Calu3 (cell line): Measurements from ENCODE around the gene PAK4. TPM values are rescaled to one million over a fixed set of nuclear protein-coding genes. Genes with fewer than 3 reads are reported as not detected.
A peak's percentile ranks its signal among the peaks of the same experiment; 100 is the strongest.
"Not testable (repeated sequence)": the region's sequence is repeated elsewhere in the genome, so short reads cannot be mapped to it uniquely, and the experiment has no call there.

Experiments
- BruUV-seq: library from RNA; stranded (reverse); fragments of 400-500 nt; replicated peaks from 2 replicates; lab custom pipeline; 2021; lab: Mats Ljungman, UMichigan
- CTCF ChIA-PET: fragments of 300-600 bp; sonication (Branson Sonifier 250); formaldehyde crosslinking; loops from one replicate; lab custom pipeline; 2022; ENCODE audit warnings: antibody characterized with exemption; lab: Charles Lee
- DNase-seq: peaks from one replicate; pipeline ENCODE4 v3.0.0; 2022
- H3K27ac Mint-ChIP-seq: one replicate; pipeline ENCODE4 v1.8.0; 2022; ENCODE audit warnings: mixed read lengths; ENCODE audit not compliant: unreplicated experiment
- H3K27me3 Mint-ChIP-seq: one replicate; pipeline ENCODE4 v1.8.0; 2022; ENCODE audit warnings: mixed read lengths; ENCODE audit not compliant: unreplicated experiment
- H3K36me3 Mint-ChIP-seq: one replicate; pipeline ENCODE4 v1.8.0; 2022; ENCODE audit warnings: mild to moderate bottlenecking, moderate library complexity, mixed read lengths; ENCODE audit not compliant: insufficient read depth, unreplicated experiment
- H3K4me1 Mint-ChIP-seq: one replicate; pipeline ENCODE4 v1.8.0; 2022; ENCODE audit warnings: mild to moderate bottlenecking, low read depth, mixed read lengths; ENCODE audit not compliant: unreplicated experiment
- H3K4me3 Mint-ChIP-seq: one replicate; pipeline ENCODE4 v1.8.0; 2022; ENCODE audit warnings: mild to moderate bottlenecking, low read depth, moderate library complexity, mixed read lengths; ENCODE audit not compliant: unreplicated experiment
- H3K9me3 Mint-ChIP-seq: one replicate; pipeline ENCODE4 v1.8.0; 2022; ENCODE audit warnings: low read depth, mixed read lengths; ENCODE audit not compliant: unreplicated experiment
- intact Hi-C: fragments of 100-400 bp; cut with micrococcal nuclease; formaldehyde crosslinking; loops from one replicate; pipeline ENCODE4 v1.10.0; 2022; ENCODE audit not compliant: unreplicated experiment
- total RNA-seq: library from RNA; stranded (reverse); gene quantifications from 2 replicates; pipeline ENCODE4 v1.2.3, GENCODE V29; 2022
- TF ChIP-seq, protein P1 (sequence below): fragments of 200-600 bp; IDR thresholded peaks from one replicate; pipeline ENCODE4 v1.8.0; 2022; ENCODE audit warnings: antibody characterized with exemption; ENCODE audit not compliant: unreplicated experiment

PAK4 gene
- total RNA-seq, 1 experiment from 2014 or later, result 75.7 TPM

DNA sequence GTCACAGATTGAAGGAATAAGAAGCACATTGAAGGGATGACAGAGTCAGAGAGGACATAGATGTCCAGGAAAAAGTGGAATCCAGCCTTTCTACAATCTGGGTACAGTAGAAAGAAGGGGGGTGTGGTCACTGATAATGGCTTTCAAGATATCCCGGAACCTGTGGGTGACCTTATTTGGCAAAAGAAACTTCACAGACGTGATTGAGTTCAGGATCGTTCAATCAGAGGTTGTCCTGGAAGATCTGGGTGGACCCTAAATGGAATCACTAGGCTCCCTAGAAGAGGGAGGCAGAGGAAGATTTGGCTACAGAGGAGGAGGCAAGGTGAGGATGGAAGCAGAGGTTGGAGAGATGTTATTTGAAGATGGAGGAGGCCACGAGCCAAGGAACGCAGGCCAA, 91.5 kb downstream of the PAK4 start:
- Mint-ChIP-seq H3K4me3 (no peak overlapping the region), H3K36me3 (no peaks in the 10 kb centered on the region), H3K9me3 (peaks cover 4% of the 10 kb centered on the region), H3K4me1 (no peaks in the 10 kb centered on the region), H3K27ac (no peak overlapping the region), H3K27me3 (peaks cover 60% of the 10 kb centered on the region)
- CTCF ChIA-PET, result interaction anchor here (0.6 to 0.7 kb wide), 2 partner anchors 80 to 88 kb away, joined by 4 read pairs; no protein-coding TSS in a partner anchor
- BruUV-seq, result no TSS peak
- intact Hi-C loops, result loop anchor here (10.0 kb wide), 1 partner anchor 48 kb away; the partner anchor contains the start of gene IFNL2
- TF ChIP-seq, protein P1, sequence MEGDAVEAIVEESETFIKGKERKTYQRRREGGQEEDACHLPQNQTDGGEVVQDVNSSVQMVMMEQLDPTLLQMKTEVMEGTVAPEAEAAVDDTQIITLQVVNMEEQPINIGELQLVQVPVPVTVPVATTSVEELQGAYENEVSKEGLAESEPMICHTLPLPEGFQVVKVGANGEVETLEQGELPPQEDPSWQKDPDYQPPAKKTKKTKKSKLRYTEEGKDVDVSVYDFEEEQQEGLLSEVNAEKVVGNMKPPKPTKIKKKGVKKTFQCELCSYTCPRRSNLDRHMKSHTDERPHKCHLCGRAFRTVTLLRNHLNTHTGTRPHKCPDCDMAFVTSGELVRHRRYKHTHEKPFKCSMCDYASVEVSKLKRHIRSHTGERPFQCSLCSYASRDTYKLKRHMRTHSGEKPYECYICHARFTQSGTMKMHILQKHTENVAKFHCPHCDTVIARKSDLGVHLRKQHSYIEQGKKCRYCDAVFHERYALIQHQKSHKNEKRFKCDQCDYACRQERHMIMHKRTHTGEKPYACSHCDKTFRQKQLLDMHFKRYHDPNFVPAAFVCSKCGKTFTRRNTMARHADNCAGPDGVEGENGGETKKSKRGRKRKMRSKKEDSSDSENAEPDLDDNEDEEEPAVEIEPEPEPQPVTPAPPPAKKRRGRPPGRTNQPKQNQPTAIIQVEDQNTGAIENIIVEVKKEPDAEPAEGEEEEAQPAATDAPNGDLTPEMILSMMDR, result no peak
- no peak for DNase-seq

DNA sequence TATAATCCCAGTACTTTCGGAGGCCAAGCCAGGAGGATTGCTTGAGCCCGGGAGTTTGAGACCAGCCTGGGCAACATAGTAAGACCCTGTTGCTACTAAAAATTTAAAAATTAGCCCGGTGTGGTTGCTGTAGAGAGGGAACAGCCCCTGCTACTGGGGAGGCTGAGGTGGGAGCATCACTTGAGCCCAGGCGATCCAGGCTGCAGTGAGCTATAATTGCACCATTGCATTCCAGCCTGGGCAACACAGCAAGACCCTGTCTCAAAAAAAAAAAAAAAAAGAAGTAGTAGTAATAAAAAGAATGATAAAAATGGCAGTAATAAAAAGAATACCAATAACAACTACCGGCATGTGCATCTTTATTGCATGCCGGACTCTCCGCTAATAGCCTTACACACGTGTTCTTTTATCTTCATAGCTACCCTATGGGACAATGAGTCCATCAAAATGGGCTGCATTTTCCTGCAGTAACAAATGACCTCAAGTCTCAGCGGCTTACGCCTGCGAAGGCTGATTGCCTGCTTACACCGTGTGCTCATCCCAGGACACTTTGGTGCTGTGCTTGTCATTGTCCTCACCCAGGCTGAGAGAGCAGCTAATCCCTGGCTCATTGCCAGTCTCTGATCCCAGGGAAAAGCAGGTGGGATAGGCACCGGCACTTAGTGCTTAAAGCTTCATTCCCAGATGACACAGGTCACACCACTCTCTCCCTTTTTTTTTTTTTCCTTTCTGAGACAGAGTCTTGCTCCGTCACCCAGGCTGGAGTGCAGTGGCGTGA, 92.8 kb downstream of the PAK4 start:
- no peaks in the 10 kb centered on the region for H3K36me3 Mint-ChIP-seq
- H3K27ac Mint-ChIP-seq, result no peak overlapping the region
- DNase-seq, result no peak
- H3K4me1 Mint-ChIP-seq, result no peaks in the 10 kb centered on the region
- CTCF ChIA-PET, result no interaction called here
- intact Hi-C loops, result loop anchor here (10.0 kb wide), 1 partner anchor 46 kb away; the partner anchor contains the start of gene IFNL2
- no peak overlapping the region for H3K4me3 Mint-ChIP-seq
- TF ChIP-seq, protein P1, result no peak
- peaks cover 66% of the 10 kb centered on the region for H3K27me3 Mint-ChIP-seq
- no TSS peak for BruUV-seq
- H3K9me3 Mint-ChIP-seq, result peaks cover 4% of the 10 kb centered on the region

DNA sequence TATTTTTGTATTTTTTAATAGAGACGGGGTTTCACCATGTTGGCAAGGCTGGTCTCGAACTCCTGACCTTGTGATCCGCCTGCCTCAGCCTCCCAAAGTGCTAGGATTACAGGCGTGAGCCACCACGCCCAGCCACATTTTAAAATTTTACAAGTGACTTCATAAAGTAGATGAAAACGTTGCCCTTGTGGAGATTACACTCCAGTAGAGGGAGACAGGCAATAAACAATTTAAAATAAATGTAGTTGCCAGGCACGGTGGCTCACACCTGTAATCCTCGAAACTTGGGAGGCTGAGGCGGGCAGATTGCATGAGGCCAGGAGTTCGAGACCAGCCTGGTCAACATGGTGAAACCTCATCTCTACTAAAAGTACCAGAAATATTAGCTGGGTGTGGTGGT, 93.5 kb downstream of the PAK4 start:
- BruUV-seq, H3K36me3 Mint-ChIP-seq, H3K4me1 Mint-ChIP-seq, CTCF ChIA-PET, DNase-seq, H3K9me3 Mint-ChIP-seq, H3K4me3 Mint-ChIP-seq, H3K27ac Mint-ChIP-seq: not testable (repeated sequence)
- intact Hi-C loops, result loop anchor here (10.0 kb wide), 1 partner anchor 46 kb away; the partner anchor contains the start of gene IFNL2
- H3K27me3 Mint-ChIP-seq, result peaks cover 68% of the 10 kb centered on the region

DNA sequence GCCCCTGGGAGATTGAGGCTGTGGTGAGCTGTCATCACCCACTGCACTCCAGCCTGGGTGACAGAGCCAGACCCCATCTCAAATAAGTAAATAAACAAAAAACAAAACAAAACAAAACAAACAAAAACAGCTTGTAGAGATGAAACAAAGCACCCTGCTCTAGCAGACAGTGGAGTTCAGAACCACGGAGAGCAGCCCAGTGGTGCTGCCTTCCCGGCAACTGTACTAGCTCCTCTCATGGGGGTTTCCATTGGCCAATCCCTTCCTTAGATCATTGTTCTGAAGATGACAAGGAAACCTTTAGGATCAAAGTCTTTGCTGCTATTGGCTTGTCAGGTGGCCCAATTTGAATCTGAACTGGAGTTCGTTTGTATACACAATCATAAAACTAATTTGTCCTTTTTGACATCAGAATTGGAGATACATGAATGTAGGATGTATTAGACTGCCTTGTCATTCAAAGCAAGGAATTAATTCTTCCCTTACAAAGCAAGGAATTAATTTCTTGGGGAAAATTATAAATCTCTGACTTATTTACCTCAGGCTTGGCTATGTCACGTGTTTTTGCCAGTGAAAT, 98.2 kb downstream of the PAK4 start:
- Mint-ChIP-seq H3K9me3 (no peaks in the 10 kb centered on the region), H3K4me1 (no peaks in the 10 kb centered on the region), H3K4me3 (no peak overlapping the region), H3K27me3 (peaks cover 70% of the 10 kb centered on the region), H3K27ac (no peak overlapping the region), H3K36me3 (no peaks in the 10 kb centered on the region)
- intact Hi-C loops, result no loop called here
- CTCF ChIA-PET, result interaction anchor here (0.6 kb wide), 1 partner anchor 1055 kb away, joined by 3 read pairs; no protein-coding TSS in a partner anchor
- no TSS peak for BruUV-seq
- DNase-seq, result peak; percentile 38
- TF ChIP-seq, protein P1, result no peak
